GM18870 (cell line): Measurements from ENCODE around the gene JMY.
A peak's percentile ranks its signal among the peaks of the same experiment; 100 is the strongest.

ENCODE experiments used
- ATAC-seq: cut with Tn5 transposase; IDR thresholded peaks from one replicate; pipeline ENCODE4 v1.9.1; 2021; ENCODE audit warnings: moderate library complexity; ENCODE audit not compliant: unreplicated experiment

JMY gene, protein sequence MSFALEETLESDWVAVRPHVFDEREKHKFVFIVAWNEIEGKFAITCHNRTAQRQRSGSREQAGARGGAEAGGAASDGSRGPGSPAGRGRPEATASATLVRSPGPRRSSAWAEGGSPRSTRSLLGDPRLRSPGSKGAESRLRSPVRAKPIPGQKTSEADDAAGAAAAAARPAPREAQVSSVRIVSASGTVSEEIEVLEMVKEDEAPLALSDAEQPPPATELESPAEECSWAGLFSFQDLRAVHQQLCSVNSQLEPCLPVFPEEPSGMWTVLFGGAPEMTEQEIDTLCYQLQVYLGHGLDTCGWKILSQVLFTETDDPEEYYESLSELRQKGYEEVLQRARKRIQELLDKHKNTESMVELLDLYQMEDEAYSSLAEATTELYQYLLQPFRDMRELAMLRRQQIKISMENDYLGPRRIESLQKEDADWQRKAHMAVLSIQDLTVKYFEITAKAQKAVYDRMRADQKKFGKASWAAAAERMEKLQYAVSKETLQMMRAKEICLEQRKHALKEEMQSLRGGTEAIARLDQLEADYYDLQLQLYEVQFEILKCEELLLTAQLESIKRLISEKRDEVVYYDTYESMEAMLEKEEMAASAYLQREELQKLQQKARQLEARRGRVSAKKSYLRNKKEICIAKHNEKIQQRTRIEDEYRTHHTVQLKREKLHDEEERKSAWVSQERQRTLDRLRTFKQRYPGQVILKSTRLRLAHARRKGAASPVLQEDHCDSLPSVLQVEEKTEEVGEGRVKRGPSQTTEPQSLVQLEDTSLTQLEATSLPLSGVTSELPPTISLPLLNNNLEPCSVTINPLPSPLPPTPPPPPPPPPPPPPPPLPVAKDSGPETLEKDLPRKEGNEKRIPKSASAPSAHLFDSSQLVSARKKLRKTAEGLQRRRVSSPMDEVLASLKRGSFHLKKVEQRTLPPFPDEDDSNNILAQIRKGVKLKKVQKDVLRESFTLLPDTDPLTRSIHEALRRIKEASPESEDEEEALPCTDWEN

DNA sequence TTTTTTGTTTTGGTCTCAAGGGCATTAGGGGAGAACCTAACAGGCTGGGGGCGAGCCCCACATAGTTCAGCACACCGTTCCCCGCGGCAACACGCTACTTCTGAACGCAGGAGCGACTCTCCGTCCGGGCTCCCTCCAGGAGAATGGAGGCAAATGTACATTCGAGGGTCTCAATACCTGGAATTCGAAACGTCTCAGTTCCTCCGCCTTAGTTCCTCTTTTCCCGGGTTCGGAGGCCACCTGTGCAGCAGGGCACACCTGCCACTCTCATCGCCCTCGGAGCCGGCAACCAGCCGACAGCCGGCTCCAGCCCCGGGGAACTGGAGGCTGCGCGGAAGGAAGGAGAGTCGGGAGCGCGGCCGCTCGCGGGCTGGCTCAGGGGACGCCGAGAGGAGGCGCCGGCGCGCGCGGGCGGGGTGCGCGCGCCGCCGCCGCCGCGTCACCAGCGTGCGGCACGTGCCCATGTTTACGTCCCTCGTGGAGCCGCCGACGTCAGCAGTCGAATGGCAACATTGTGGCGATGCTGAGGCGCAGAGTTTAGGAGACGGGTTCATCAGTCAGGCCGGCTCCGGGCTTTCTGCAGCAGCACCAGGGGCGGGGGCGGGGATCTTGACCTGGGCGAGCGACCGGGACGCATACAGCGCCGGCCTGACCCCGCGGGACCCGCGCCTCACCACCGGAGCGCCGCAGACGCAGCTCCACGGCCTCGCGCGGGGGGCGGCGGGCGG, at the start of gene JMY:
JMY (plus strand) TSS at position 498 of the 728 bp plus-strand sequence. CDS start 520 bp downstream, outside the sequence.
- no peak for ATAC-seq

DNA sequence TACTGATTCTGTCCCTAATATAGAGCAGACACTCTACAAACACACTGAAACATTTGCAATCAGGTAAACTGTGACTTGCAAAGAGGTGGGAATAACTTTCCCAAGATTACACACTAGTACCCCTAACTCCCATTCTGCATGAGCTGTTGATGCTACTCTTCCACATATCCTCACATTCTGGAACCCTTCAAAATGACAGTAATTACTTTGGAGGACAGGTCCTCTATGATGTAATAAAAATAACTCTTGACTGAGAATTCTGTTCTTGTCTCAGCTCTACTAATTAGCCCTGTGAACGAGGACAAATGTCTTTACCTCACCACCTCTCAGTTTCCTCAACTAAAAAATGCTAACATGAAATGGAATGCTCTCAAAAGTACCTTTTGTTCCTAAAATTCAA, 49.5 kb upstream of the JMY start:
- ATAC-seq, result no peak

DNA sequence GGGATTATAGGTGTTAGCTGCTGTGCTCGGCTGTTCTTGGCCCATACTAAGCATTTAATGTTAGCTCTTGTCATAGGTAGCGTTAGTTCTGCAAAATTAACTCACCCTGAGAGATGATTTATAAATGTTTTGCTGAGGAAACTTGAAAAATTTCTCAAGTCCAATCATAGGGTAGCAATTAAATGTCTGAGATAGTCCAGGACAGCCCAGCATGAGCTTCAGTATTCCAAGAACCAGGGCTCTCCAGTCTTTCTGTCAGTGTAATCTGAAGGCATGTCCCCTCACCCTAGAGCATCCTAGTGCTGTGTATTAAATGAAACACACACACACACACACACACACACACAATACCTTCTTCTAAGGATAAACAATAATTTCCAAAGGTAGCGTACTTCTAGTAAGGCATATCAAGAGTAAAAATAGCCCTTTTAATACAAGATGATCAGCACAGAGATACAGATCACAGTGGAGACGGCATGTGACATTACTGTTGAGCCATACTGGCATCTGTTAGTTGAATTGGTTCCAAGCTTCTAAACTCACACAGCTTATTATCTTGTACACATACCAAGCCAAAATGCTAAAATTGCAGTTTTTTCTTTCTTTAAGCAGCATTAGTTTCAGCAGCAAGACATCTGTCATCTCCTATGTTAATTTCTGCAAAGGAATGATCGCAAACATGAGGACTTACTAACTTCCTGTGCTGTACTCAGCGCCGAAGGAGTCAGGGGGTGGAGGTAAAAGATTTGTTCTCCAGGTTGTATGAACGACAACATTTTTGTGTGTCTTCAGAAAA, 46.3 kb upstream of the JMY start:
- no peak for ATAC-seq

DNA sequence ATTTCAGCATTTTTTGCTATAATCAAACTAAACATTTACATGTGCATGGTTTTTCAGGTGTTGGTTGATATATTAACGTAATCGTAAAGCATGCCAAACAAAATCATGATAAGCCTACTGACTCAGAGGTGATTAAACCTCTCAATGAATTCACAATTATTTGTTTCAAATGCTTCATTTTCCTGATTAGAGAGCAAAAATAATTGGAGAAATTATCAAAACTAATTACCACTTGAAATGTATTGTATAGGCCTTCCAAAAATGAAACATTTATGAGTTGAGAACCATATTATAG, 45.7 kb upstream of the JMY start:
- no peak for ATAC-seq

DNA sequence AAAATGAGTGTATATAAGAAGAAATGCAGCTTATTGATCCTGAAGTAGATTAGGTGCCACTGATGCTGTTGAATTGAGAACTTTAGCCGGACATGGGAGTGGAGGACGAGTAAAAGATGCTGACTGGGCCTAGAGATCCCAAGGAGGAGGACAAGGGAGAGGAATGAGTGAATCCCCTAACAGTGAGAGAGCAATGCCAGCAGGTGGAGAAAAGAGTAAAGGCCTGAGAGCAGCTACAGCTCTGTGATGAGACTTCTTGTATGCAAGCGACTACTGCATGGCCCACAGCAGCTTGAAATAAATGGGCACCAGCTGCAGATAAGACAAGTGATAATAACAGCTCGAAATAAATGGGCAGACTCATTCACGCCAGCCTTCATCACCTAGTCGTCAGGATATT, 44.5 kb upstream of the JMY start:
- no peak for ATAC-seq

DNA sequence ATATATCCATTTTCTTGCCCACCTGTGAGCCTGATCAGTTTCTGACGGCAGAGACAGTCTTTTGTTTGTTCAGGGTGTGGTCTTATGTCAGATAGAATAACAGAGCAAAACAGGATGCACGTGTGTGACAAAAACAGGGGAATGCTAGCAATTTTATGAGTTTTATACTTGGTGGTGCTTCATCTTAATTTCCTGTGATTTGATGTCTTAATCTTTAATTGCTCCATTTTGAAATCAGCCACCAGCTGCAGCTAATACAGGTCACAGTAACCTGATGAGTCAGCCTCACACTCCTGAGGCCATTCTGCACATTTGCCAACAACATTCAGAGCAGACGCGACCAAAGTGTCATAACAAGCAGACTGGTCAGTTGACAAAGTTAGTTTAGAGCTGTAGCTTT, 42.3 kb upstream of the JMY start:
- ATAC-seq, result no peak

DNA sequence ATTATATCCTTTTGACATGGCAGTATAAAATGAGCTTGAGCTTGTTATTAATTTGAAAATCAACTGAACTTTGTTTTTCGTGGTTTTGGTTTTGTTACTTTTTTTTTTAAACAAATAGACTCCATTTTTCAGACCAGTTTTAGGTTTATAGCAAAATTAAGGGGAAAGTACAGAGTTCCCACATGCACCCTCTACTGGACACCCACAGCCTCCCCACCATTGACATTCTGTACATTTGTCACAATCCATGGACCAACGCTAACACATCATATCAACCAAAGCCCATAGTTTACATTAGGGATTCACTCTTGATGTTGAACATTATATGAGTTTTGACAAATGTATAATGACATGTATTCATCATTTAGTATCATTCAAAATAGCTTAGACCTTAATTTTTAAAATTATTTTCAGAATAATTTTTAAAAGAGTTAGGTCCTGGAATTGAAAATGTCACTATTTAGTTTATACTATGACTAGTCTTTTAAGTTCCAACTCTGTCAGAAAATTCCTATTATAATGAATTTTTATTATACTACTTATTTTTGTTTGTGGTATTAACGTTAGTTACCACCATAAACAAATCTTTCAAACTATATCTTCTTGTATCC, 35.3 kb upstream of the JMY start:
- no peak for ATAC-seq

DNA sequence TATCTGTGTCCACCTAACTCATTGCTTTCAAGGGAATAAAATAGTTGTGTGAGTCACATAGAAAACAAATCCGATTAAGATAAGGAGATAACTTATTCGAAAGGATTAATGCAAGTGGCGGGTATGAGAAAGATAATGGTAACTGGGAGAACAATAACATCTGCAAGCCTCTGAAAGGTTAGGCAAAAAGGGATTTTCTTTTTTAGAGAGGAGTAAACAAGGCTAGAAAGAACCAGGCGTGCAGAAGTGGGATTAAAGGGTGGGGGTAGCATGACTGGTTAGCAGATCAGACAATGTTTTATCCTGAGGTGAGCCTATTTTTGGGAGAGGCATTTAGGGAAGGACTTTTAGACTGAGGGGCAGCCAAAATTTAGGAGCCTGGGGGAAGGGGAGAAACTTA, 34.7 kb upstream of the JMY start:
- no peak for ATAC-seq

DNA sequence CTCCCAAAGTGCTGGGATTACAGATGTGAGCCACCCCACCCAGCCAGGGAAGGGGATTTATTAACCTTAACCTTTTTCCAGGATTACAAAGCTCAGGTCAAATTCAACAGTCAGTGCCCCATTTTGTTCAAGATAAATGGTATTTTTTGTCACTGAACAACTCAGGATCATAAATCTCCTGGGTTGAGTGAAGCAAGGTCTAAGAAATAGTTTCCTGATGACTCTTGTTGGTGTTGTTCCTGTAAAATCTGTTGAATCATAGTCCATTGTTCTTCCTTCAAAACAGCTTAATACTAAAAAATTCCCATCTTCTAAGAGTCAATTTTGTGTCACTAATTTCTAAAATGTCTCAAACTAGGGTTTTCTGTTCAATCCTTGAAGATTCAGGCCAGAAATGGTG, 33.9 kb upstream of the JMY start:
- no peak for ATAC-seq

DNA sequence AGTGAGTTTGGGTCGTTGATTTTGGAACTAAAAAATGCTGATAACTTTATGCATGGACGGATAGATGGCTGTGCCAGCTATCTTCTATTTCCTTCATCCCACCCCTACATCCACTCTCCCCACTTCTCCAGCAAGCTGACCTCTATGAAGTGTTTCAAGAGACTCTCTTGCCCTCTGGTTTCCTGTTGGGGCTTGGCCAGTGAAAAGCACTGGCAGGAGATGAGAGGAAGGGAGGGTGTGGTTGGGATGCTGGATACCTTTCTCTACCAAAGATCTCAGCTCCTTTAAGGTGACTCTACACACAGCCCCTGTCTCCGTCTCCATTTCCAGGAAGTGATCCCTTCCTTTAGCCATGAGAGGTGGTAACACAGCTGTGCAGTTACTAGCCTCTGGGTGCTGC, 30.0 kb upstream of the JMY start:
- no peak for ATAC-seq

DNA sequence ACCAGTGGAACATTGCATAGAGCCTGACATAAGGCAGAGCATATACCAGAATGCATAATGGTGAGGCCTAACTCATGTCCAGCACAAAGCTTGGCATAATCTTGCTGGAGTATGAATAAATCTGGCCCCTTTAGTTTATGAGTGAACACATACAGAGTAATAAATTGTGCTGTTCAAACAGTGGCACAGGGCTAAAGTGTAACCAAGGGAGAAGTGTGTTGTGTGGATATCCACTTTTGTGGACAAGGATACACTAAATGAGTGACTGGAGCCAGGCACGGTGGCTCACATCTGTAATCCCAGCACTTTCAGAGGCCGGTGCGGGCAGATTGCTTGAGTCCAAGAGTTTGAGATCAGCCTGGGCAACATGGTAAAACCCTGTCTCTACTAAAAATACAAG, 29.4 kb upstream of the JMY start:
- no peak for ATAC-seq

DNA sequence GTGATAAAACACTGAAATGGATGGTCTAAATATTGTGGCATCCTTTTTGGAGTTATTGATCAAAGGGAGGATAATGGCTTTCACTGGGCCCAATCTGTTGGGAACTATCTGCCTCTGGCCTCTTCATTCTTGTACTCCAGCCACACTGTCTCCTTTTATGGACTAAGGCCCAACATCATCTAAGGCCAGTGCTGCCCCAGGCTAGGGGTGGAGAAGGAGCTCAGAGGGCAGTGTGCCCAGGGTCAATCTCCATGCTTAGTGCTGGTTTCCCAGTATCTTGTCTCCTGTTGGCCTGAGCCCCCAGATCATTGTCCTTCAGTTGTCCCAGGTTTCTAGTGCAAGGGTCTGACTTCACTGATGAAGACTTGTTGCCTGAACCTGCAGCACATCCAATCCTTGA, 26.4 kb upstream of the JMY start:
- no peak for ATAC-seq

DNA sequence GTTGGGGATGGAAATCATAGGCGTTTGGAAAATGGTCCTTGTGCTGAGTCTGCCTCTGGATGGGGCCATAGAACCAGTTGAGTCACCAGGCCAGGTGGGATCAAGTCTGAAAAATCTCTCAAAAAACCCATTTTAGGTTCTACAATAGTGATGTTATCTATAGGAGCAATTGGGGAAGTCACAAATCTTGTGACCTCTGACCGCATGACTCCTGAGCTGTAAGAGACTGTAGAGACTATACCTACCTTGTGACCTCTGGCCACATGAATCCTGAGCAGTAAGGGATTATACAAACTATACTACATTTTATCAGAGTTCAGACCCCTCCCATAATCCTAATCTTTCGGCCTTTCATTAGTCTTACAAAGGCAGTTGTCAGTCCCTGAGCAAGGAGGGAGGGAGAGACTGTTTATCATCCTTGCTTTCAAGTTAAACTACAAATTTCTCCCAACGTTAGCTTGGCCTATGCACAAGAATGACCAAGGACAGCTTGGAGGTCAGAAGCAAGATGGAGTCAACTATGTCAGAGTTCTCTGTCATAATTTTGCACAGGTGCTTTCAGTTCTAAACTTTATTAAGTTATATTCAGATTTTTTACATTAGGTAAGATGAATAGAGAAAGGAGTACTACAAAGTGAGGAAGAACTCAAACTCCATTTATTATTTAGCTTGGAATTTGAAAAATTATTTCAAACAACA, 11.5 kb upstream of the JMY start:
- no peak for ATAC-seq

DNA sequence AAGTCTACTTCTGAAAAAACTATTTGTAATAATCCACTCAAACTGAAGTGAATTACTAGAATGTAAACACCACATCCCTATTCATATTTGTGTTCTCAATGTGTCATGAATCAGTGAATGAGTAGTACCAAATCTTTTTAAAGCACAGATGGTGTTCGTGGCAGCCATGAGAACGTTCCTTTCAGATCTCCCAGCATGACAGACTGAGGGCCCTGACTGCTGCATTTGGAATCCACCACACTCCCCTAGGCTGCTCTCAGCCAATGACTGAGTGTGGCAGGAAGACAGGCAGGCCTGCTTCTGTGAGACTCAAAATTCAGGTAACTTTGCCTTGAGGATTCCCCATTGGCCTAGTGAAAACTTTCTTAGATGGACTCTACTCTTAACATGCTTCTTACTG, 10.9 kb upstream of the JMY start:
- no peak for ATAC-seq

DNA sequence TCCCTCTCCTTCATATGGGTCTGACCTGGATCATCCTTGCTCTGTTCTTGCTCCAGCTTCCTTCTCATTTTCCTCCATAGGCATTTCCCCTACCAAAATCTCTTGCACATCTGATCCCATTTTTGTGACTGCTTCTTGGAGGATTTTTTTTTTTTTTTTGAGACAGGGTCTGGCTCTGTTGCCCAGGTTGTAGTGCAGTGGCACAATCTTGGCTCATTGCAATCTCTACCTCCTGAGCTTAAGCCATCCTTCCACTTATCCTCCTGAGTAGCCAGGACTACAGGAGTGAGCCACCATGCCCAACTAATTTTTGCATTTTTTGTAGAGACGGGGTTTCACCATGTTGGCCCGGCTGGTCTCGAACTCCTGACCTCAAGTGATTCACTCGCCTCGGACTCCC, 10.5 kb upstream of the JMY start:
- ATAC-seq, result no peak

DNA sequence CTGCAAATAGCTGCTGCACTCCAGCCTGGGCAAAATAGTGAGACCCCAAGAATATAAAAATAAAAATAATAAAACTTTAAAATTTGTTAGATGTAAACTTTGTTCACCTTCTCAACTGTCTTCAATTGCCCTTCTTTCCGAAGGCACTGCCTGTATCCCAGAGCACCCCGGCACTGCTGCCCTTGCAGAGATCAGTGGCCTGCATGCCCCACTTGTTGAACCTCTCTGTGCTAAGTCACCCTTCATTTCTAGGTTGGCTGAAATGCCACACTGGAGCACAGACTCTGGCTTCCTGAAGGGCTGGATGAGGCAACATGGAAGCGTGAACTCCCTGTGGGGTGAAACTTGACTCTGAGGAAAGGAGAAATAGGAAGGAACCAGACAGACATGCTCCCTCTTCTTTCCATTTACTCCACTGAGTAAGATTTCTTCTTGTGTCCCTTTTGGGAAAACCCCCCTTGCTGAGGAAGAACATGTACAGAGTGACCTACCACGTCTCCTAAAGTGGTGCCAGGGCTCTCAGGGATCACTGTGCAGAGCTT, 8.4 kb upstream of the JMY start:
- ATAC-seq, result no peak

DNA sequence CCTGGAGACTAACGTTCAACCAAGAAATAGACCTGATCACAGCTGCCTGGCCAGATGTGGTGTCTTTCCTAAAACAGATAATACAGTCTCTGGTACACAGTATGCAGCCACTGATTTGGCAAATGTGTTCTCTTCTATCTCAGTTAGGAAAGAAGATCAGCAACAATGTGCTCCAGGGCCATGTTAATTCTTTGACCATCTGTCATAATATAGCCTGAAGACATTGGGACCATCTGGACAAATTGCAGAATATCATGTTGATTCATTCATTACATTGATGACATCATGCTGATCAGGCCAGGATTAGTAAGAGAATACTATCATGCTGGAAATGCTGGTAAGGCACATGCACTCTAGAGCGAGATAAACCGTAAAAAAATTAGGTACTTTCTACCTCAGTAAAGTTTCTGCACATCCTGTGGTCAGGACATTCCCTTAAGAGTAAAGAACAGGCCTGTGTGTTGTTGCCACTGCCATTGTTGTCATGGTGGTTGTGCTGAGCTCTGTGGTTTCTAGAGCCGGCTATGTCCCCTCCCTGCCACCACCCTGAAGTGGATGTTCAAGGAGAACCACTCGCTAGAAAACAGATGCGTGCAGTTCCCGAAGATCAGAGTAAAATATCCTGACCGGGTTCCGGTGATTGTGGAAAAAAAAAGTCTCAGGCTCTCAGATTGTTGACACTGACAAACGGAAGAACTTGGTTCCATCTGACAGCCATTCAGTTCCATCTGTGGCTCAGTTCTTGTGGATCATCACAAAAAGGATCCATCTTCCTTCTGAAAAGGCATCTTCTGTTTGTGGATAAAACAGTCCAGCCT, 6.4 kb upstream of the JMY start:
- ATAC-seq, result peak; percentile 84

DNA sequence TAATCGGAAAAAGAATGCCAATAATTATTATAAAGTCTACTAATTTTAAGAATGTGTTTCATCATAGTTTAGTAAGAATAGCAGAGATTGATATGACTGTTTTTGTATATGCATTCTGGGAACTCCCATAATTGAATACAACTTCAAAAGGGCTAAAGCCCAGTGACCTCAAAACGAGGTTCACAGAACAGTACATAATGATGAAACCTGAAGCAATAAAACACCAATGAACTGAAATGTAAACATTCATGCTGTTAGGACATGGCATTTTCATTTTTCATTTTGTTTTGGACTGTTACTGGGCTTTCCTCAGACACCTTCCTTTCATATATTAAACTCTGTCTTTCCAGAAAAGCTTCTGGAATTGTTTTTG, 684 bp upstream of the JMY start:
- no peak for ATAC-seq
